Bronchial epithelial cell (primary cell): ENCODE measurements around the gene FRMD4A. TPM values are rescaled to one million over a fixed set of nuclear protein-coding genes. Genes with fewer than 3 reads are reported as not detected.

Experiments
- DNase-seq: peaks from one replicate; pipeline ENCODE4 v3.0.0-alpha.2; 2010; ENCODE audit warnings: low read depth
- FAIRE-seq: peaks from 2 replicates; lab custom pipeline; 2011; peaks lifted over from hg19 to GRCh38; lab: Jason Lieb, UNC
- H3K27me3 ChIP-seq: 2 replicates; pipeline ENCODE4 v1.5.1; 2011; ENCODE audit warnings: low read length; ENCODE audit not compliant: control insufficient read depth, insufficient read depth
- H3K36me3 ChIP-seq: 2 replicates; pipeline ENCODE4 v1.5.1; 2011; ENCODE audit warnings: low read length; ENCODE audit not compliant: control insufficient read depth, insufficient read depth
- H3K4me3 ChIP-seq: 2 replicates; pipeline ENCODE4 v1.5.1; 2011; ENCODE audit warnings: mild to moderate bottlenecking, low read depth, low read length, control low read depth
- total RNA-seq: library from RNA; depleted of rRNA; stranded (reverse); fragments of >200 nt; gene quantifications from 2 replicates; pipeline ENCODE4 v1.2.1, GENCODE V29; 2014
- TF ChIP-seq, protein P1 (sequence below): IDR thresholded peaks from 2 replicates; pipeline ENCODE4 v1.5.1; 2011; ENCODE audit warnings: mild to moderate bottlenecking, moderate library complexity, low read length, control low read depth, inconsistent platforms; ENCODE audit not compliant: insufficient read depth, severe bottlenecking

The FRMD4A gene
- total RNA-seq, 1 donor from 2014 or later: 3.2 TPM

DNA sequence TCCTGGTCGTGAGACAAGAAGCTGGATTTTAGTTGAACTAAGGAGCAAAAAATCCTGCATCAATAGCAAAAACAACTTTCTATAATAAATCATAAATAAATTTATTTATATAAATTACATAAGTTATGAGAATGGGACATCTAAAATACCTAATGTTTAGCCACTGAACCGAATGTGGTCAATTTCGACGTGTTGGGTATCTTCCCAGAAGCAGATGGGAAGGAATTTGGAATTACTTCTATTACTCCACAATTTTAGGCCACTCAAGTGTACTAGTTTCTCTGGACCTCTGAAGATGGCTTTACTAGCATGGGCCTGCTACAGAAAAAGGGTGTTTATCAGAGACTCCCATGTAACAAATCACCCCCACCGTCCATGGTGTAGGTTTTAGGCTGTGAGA, 572.0 kb downstream of the FRMD4A start:
- TF ChIP-seq, protein P1, sequence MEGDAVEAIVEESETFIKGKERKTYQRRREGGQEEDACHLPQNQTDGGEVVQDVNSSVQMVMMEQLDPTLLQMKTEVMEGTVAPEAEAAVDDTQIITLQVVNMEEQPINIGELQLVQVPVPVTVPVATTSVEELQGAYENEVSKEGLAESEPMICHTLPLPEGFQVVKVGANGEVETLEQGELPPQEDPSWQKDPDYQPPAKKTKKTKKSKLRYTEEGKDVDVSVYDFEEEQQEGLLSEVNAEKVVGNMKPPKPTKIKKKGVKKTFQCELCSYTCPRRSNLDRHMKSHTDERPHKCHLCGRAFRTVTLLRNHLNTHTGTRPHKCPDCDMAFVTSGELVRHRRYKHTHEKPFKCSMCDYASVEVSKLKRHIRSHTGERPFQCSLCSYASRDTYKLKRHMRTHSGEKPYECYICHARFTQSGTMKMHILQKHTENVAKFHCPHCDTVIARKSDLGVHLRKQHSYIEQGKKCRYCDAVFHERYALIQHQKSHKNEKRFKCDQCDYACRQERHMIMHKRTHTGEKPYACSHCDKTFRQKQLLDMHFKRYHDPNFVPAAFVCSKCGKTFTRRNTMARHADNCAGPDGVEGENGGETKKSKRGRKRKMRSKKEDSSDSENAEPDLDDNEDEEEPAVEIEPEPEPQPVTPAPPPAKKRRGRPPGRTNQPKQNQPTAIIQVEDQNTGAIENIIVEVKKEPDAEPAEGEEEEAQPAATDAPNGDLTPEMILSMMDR: no peak
- FAIRE-seq: no peak
- no peaks in the 10 kb centered on the region for H3K36me3 ChIP-seq

DNA sequence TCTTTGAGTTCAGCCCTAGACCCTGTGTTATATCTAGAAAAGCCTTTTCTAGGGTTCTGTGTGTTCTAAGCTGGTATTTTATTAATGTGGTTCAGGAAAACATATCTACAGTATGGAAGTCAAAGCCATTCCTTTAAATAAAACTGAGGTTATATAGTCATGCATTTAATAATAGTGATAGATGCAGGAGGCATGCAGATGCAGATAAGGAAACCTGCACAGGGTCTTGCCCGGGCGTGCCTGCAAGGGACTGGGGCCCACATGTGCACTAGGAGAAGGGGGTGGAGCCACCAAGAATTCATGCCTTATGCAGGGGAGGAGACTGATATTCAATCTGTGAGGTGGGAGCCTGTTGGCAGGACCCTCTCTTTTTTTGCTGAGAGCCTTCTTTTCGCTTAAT, 572.4 kb downstream of the FRMD4A start:
- peak; percentile 55 for FAIRE-seq

More for the DNA sequence above, 572.0 kb downstream of the FRMD4A start:
- DNase-seq: no peak
- H3K4me3 ChIP-seq: no peak overlapping the region
- H3K27me3 ChIP-seq: no peaks in the 10 kb centered on the region

DNA sequence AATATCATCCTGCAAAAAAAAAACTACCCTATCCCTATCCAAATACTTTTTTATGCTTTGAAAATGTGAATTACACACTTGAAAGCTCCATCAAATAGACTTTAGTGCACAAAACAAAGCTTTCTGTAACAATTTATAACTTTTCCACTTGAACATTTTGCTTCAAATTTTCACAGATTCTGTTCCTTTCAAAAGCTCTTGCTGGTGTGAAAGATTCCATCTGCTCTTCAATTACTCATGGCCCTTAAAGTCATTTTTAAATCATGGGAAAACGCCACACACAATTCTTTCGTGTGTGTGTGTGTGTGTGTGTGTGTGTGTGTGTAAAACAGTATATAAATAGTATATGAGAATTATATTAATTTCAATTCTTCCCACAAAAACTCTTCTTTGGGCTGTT, 576.4 kb downstream of the FRMD4A start:
- FAIRE-seq (no peak), DNase-seq (no peak)
- H3K27me3 ChIP-seq: no peaks in the 10 kb centered on the region
- no peak overlapping the region for H3K4me3 ChIP-seq
- H3K36me3 ChIP-seq: no peaks in the 10 kb centered on the region
- TF ChIP-seq, protein P1: no peak

More for the DNA sequence above, 572.4 kb downstream of the FRMD4A start:
- Histone ChIP-seq H3K27me3 (no peaks in the 10 kb centered on the region), H3K36me3 (no peaks in the 10 kb centered on the region), H3K4me3 (no peak overlapping the region)
- TF ChIP-seq, protein P1: no peak
- DNase-seq: peak; percentile 92

DNA sequence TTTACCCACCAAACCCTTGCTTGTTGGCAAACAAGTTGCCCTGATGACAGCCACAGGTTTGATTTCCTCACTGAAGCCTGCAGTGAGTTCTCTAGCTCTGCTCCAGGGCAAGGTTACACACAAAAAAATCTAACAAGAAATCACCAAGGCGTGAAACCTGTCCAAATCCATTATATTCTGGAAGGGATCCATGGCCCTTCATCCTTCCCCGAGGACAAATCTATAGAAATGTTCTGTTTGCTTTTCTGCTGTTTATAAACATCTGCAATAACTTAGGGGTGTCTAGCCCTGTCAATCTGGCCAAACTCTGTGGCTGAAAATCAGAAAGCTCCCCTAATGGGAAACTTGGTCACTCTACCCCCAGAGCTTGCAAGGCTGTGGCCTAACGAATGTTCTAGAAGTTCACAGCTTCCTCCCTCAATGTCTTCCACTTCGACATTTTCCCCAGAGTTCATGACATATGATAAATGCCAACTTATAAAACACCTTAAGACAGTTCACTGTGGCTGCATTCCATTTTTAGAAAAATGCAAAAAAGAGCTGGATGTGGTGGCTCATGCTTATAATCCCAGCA, 579.4 kb downstream of the FRMD4A start:
- no peaks in the 10 kb centered on the region for H3K27me3 ChIP-seq
- FAIRE-seq (no peak), DNase-seq (no peak)
- H3K4me3 ChIP-seq: no peak overlapping the region
- no peaks in the 10 kb centered on the region for H3K36me3 ChIP-seq
- TF ChIP-seq, protein P1: no peak

DNA sequence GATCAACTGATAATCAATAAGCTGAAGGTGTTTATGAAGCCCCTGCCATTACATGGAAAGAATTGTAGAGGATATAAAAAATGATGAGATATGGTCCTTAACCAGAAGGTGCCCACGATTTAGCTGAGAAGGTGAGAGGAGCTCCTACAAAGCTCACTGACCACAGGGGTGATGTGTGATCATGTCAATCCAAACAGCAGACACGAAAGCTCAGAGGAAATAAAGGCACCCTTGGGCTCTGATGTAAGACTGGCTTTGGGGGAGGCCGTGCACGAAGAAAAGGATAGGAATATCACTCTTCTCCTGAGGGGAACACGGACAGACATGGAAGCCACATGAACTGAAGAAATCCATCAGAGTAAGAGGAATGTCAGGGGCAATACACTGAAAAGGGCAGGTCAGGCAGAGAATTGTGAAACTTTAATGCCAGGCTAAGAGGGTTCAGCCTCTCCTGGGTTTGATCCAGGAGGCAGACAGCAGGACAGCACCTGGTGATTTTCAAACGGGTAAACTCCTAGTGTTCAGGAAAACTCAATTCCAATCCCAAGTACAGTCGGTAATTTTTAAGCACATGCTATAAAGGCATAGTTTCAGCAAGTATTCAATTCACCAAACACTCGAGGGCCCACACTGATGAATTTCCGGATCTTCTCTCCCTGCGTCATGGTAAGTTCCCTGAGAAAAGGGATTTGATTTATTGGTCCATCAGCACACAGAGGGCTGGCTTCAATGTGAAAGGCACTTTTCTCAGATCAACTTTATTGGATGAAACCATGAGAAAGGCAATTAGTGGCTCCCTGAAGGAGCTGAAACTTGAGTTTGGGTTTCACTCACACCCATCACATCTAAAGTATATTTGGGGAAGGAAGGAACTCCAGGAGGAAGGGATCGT, 580.2 kb downstream of the FRMD4A start:
- no peak overlapping the region for H3K4me3 ChIP-seq
- no peaks in the 10 kb centered on the region for H3K27me3 ChIP-seq
- DNase-seq (no peak), FAIRE-seq (peak; percentile 43)
- TF ChIP-seq, protein P1: no peak
- H3K36me3 ChIP-seq: no peaks in the 10 kb centered on the region
